A549 (cell line): ENCODE measurements around the gene WDR48. TPM values are rescaled to one million over a fixed set of nuclear protein-coding genes. Genes with fewer than 3 reads are reported as not detected.

ENCODE experiments used
- ATAC-seq, 2 experiments: fragments of 200-7000 bp in 1 of 2; fragments of >200 bp in 1 of 2; cut with Nextera tagmentation in 1 of 2; cut with Tn5 transposase in 1 of 2; 3 replicates each; pipeline versions ENCODE4 v1.8.0 to v1.9.1; 2018 to 2020; ENCODE audit warnings: mild to moderate bottlenecking in 1 of 2, moderate library complexity in 1 of 2
- CTCF ChIA-PET: fragments of 300-600 bp; sonication (Branson Sonifier 250); formaldehyde crosslinking; extraction: SDS; loops from one replicate; lab custom pipeline; 2021; ENCODE audit warnings: antibody characterized with exemption, inconsistent platforms; lab: Yijun Ruan, JAX
- POLR2A ChIA-PET: fragments of 350-600 bp; formaldehyde crosslinking; extraction: SDS; loops from one replicate; lab custom pipeline; 2021; ENCODE audit warnings: antibody characterized with exemption, inconsistent platforms; lab: Yijun Ruan, JAX
- DNase-seq, 2 experiments: peaks; one replicate each; pipeline versions ENCODE4 v3.0.0 to v3.0.0-alpha.2; 2011 to 2016; ENCODE audit warnings: low read depth in 1 of 2, low spot score in 1 of 2
- FAIRE-seq: peaks from 2 replicates; lab custom pipeline; 2011; peaks lifted over from hg19 to GRCh38; lab: Jason Lieb, UNC
- H3K27ac ChIP-seq, 2 experiments: fragments of >200 bp; sonication (Bioruptor Twin); formaldehyde crosslinking; 3 replicates each; pipeline ENCODE4 v1.5.1; 2016 to 2017
- H3K4me1 ChIP-seq: fragments of >200 bp; sonication (Bioruptor Twin); formaldehyde crosslinking; 3 replicates; pipeline ENCODE4 v1.6.1; 2016
- H3K4me2 ChIP-seq: fragments of >200 bp; sonication (Bioruptor Twin); formaldehyde crosslinking; 3 replicates; pipeline ENCODE4 v1.6.1; 2016
- H3K4me3 ChIP-seq: fragments of >200 bp; sonication (Bioruptor Twin); formaldehyde crosslinking; 3 replicates; pipeline ENCODE4 v1.5.1; 2016
- H3K9me3 ChIP-seq: fragments of >200 bp; sonication (Bioruptor Twin); formaldehyde crosslinking; 3 replicates; pipeline ENCODE4 v1.6.1; 2016
- CBX8 ChIP-seq: fragments of 200-600 bp; sonication (generic); IDR thresholded peaks from 2 replicates; pipeline ENCODE4 v1.6.1; 2016
- CHD2 ChIP-seq: fragments of 150-350 bp; IDR thresholded peaks from 2 replicates; pipeline ENCODE4 v1.6.1; 2014; ENCODE audit warnings: low read length; ENCODE audit not compliant: partially characterized antibody
- CTCF ChIP-seq: fragments of >200 bp; sonication (Bioruptor Twin); formaldehyde crosslinking; IDR thresholded peaks from 3 replicates; pipeline ENCODE4 v1.5.1; 2016
- E2F6 ChIP-seq: IDR thresholded peaks from 2 replicates; pipeline ENCODE4 v1.6.1; 2012; ENCODE audit warnings: low read depth, borderline replicate concordance
- EHF ChIP-seq: fragments of 250-450 bp; sonication (Bioruptor Pico); IDR thresholded peaks from 2 replicates; pipeline ENCODE4 v1.5.0; 2020; ENCODE audit warnings: mild to moderate bottlenecking
- EP300 ChIP-seq, 2 experiments: fragments of >200 bp; sonication (Bioruptor Twin); formaldehyde crosslinking; IDR thresholded peaks; 2 replicates in 1 of 2; 3 replicates in 1 of 2; pipeline ENCODE4 v1.6.1; 2016 to 2017
- FOXS1 ChIP-seq: fragments of 250-450 bp; sonication (Bioruptor Pico); IDR thresholded peaks from 2 replicates; pipeline ENCODE4 v1.5.0; 2020; ENCODE audit warnings: mild to moderate bottlenecking, moderate library complexity
- GATA3 ChIP-seq: IDR thresholded peaks from 2 replicates; pipeline ENCODE4 v1.6.1; 2012; ENCODE audit warnings: borderline replicate concordance
- HEYL ChIP-seq: fragments of 250-450 bp; sonication (Bioruptor Pico); IDR thresholded peaks from 2 replicates; pipeline ENCODE4 v1.8.0; 2021; ENCODE audit warnings: mild to moderate bottlenecking, moderate library complexity
- JUNB ChIP-seq: fragments of >200 bp; sonication (Bioruptor Twin); formaldehyde crosslinking; IDR thresholded peaks from 2 replicates; pipeline ENCODE4 v1.6.1; 2016
- MAZ ChIP-seq: fragments of 150-350 bp; IDR thresholded peaks from 2 replicates; pipeline ENCODE4 v1.6.1; 2014; ENCODE audit warnings: antibody characterized with exemption, low read depth, low read length, borderline replicate concordance
- POLR2A ChIP-seq: IDR thresholded peaks from 2 replicates; pipeline ENCODE4 v1.6.1; 2012; ENCODE audit warnings: mild to moderate bottlenecking, low read length
- RAD21 ChIP-seq, 2 experiments: fragments of >200 bp in 1 of 2; sonication (Bioruptor Twin) in 1 of 2; formaldehyde crosslinking in 1 of 2; IDR thresholded peaks in 1 of 2; conservative IDR thresholded peaks in 1 of 2; 2 replicates in 1 of 2; 3 replicates in 1 of 2; pipeline ENCODE4 v1.6.1; 2012 to 2018; ENCODE audit warnings: inconsistent platforms in 1 of 2
- RCOR1 ChIP-seq: fragments of 150-350 bp; IDR thresholded peaks from 2 replicates; pipeline ENCODE4 v1.6.1; 2014; ENCODE audit warnings: antibody characterized with exemption, low read length, low read depth
- RNF2 ChIP-seq: fragments of 200-600 bp; sonication (generic); IDR thresholded peaks from 2 replicates; pipeline ENCODE4 v1.6.1; 2016; ENCODE audit warnings: low read depth, mild to moderate bottlenecking, antibody characterized with exemption, moderate library complexity, borderline replicate concordance
- SREBF2 ChIP-seq: fragments of 450-650 bp; IDR thresholded peaks from 2 replicates; pipeline ENCODE4 v1.6.1; 2014; ENCODE audit warnings: mild to moderate bottlenecking, moderate library complexity
- TFCP2L1 ChIP-seq: fragments of 250-450 bp; sonication (Bioruptor Pico); IDR thresholded peaks from 2 replicates; pipeline ENCODE4 v1.5.0; 2021; ENCODE audit warnings: mild to moderate bottlenecking
- ZNF302 ChIP-seq: fragments of 250-450 bp; sonication (Bioruptor Pico); IDR thresholded peaks from 2 replicates; pipeline ENCODE4 v1.9.0; 2021; ENCODE audit warnings: inconsistent platforms, mild to moderate bottlenecking, moderate library complexity
- WGBS: methylation state at CpG from one replicate; pipeline ENCODE4 v1.1.6; 2017; ENCODE audit errors: missing lambda C conversion rate; 5-methylcytosine and 5-hydroxymethylcytosine counted together
- polyA plus RNA-seq, 4 experiments: library from polyadenylated mRNA; depleted of rRNA in 3 of 4; stranded (reverse); fragments of >200 nt; fragmentation: RNase III in 1 of 4; extraction: RNeasy Plus Mini Kit Qiagen cat#74134 plus additional on column Dnase treatment in 1 of 4; gene quantifications; 2 replicates in 3 of 4; 3 replicates in 1 of 4; pipeline ENCODE4 v1.2.3, GENCODE V29; 2011 to 2017
- TF ChIP-seq, protein P1 (sequence below): fragments of 250-450 bp; sonication (Bioruptor Pico); IDR thresholded peaks from 2 replicates; pipeline ENCODE4 v1.5.0; 2020; ENCODE audit warnings: low read depth, mild to moderate bottlenecking, moderate library complexity

WDR48 gene
- polyA plus RNA-seq, 2 of the 4 experiments (the other 2 are of a cell fraction) = 18.8 to 41.0 TPM

- Histone ChIP-seq H3K4me1 (no peaks in the 10 kb centered on the region), H3K27ac (no peak overlapping the region), H3K4me2 (no peak overlapping the region), H3K4me3 (no peak overlapping the region)
- CTCF ChIA-PET = interaction anchor here (3.9 kb wide), 1 partner anchor 19 kb away, joined by 14 read pairs; no protein-coding TSS in a partner anchor
- FAIRE-seq (no peak), ATAC-seq (no peak), DNase-seq (no peak)
- 18% methylated on average over 2 of the region's 2 CpGs for WGBS
- TF ChIP-seq CBX8 = no peak
- no peak for TF ChIP-seq FOXS1 (CRISPR knock-in tag)
- TF ChIP-seq E2F6 = no peak
- TF ChIP-seq GATA3 = no peak
- no peak for TF ChIP-seq CHD2
- TF ChIP-seq, all 56 proteins: peak for 0
- POLR2A ChIA-PET = no interaction called here
- no peaks in the 10 kb centered on the region for H3K9me3 ChIP-seq
Measured at GRCh38 chr3:39019299-39019698, 32.5 kb upstream of the WDR48 start.

- no peak for ATAC-seq
- CTCF ChIA-PET = interaction anchor here (0.6 to 3.9 kb wide), 3 partner anchors 10 to 21 kb away, joined by 4 to 14 read pairs (median 12); no protein-coding TSS in a partner anchor
- 85% methylated on average over 1 of the region's 1 CpG for WGBS
Measured at GRCh38 chr3:39021029-39021428, 30.8 kb upstream of the WDR48 start.

DNA sequence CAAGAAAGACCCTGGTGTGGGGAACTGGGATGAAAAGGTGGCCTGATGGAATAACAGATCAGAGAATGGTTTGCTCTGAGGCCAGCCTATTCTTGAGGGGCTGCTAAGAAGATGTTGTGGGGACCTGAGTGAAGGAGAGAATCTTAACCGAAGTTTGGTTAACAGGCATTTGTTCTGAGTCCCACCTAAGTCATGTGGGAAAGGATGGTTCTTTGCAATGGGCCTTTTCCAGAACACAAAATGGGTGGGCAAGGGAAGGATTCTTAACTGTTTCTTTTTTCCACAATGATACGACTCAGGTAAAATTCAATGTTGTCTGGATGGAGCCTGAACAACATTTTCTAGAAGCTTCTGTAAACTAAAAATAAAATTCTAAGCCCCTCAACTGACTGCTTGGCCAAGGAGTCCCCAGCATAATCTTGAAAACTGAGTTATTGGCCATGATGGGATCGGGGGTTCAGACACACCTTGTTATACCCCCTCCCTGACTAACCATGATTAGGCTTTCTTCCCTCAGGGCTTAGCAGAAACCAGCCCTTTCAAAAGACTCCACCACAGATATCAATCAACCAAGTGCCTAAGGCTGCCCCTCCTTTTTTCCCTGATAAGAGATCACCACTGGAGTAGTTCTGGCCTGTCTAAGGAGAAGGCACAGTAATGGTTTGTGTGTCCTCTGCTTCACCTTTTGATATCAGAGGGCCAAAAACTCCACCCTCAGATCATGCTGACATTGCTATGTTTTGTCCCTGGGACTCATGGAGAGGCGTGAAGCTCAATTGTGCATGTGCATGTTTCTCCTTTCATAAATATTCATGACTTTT, 30.1 kb upstream of the WDR48 start:
- WGBS = 17% methylated on average over 4 of the region's 4 CpGs
- Histone ChIP-seq H3K4me3 (no peak overlapping the region), H3K27ac (no peak overlapping the region), H3K9me3 (no peaks in the 10 kb centered on the region), H3K4me2 (no peak overlapping the region), H3K4me1 (no peaks in the 10 kb centered on the region)
- POLR2A ChIA-PET = interaction anchor here (0.5 kb wide), 1 partner anchor 12 kb away, joined by 4 read pairs; no protein-coding TSS in a partner anchor
- DNase-seq = no peak
- no peak for ATAC-seq
- CTCF ChIA-PET = interaction anchor here (3.0 to 3.9 kb wide), 2 partner anchors 9 to 22 kb away, joined by 12 to 14 read pairs; no protein-coding TSS in a partner anchor
- no peak for FAIRE-seq
- TF ChIP-seq POLR2A = no peak
- TF ChIP-seq RAD21 (conservative IDR thresholded peaks at IDR 0.05 in 1 of 2, IDR thresholded peaks at IDR 0.05 in 1 of 2) = no peak
- TF ChIP-seq JUNB = no peak
- TF ChIP-seq RNF2 = no peak
- TF ChIP-seq MAZ = no peak
- no peak for TF ChIP-seq EP300 (IDR thresholded peaks at IDR 0.05)
- TF ChIP-seq ZNF302 (CRISPR knock-in tag) = no peak
- TF ChIP-seq, protein P1, sequence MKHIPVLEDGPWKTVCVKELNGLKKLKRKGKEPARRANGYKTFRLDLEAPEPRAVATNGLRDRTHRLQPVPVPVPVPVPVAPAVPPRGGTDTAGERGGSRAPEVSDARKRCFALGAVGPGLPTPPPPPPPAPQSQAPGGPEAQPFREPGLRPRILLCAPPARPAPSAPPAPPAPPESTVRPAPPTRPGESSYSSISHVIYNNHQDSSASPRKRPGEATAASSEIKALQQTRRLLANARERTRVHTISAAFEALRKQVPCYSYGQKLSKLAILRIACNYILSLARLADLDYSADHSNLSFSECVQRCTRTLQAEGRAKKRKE (CRISPR knock-in tag) = no peak
- no peak for TF ChIP-seq SREBF2

More at GRCh38 chr3:39021029-39021428, 30.8 kb upstream of the WDR48 start:
- Histone ChIP-seq H3K27ac (no peak overlapping the region), H3K4me1 (no peaks in the 10 kb centered on the region), H3K4me2 (no peak overlapping the region), H3K4me3 (no peak overlapping the region), H3K9me3 (no peaks in the 10 kb centered on the region)
- no peak for FAIRE-seq
- DNase-seq = no peak
- POLR2A ChIA-PET = interaction anchor here (0.5 kb wide), 1 partner anchor 11 kb away, joined by 4 read pairs; no protein-coding TSS in a partner anchor
- TF ChIP-seq EHF (CRISPR knock-in tag) = no peak

DNA sequence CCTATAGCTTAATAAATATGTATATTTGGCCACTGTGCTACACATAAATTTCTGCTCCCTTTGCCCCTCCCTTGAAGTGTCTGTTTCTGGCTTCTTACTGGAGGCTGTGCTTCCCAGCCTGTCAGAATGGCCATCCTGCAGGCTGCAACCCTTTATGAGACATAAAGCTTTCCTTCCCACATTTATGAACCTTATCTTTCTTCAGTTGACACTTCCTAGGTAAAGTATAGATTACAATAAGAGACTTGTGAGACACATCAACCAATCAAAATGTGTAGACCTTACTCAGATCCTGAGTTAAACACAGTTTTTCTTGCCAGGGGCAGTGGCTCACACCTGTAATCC, 29.6 kb upstream of the WDR48 start:
- H3K27ac ChIP-seq = no peak overlapping the region
- ChIA-PET CTCF (interaction anchor here (3.0 to 3.9 kb wide), 2 partner anchors 8 to 22 kb away, joined by 12 to 14 read pairs; no protein-coding TSS in a partner anchor), POLR2A (no interaction called here)
- no peaks in the 10 kb centered on the region for H3K9me3 ChIP-seq
- H3K4me2 ChIP-seq = no peak overlapping the region
- no peaks in the 10 kb centered on the region for H3K4me1 ChIP-seq
- ATAC-seq (no peak), FAIRE-seq (no peak), DNase-seq (no peak)
- H3K4me3 ChIP-seq = no peak overlapping the region
- TF ChIP-seq TFCP2L1 (CRISPR knock-in tag) = no peak
- no peak for TF ChIP-seq CTCF
- TF ChIP-seq RCOR1 = no peak
- no peak for TF ChIP-seq HEYL (CRISPR knock-in tag)
